Measurements from ENCODE around the gene GREB1.

The GREB1 gene

GRCh38 chr2:11688222-11689069, 154.6 kb downstream of the GREB1 start:
- DNase-seq: no peak

- no peak for DNase-seq
Observed at GRCh38 chr2:11691076-11691660, 157.3 kb downstream of the GREB1 start.

Measured in COR-L47 (cell line).